Tibial nerve (tissue), 4 donors: ENCODE results near the gene EEF2. TPM values are rescaled to one million over a fixed set of nuclear protein-coding genes. Genes with fewer than 3 reads are reported as not detected.
"Not testable (repeated sequence)": the region's sequence is repeated elsewhere in the genome, so short reads cannot be mapped to it uniquely, and the experiment has no call there.

Experiments used
- DNase-seq, 2 donors: peaks; one replicate each; pipeline ENCODE4 v3.0.0-alpha.2; 2019; ENCODE audit warnings: low spot score in 2 of 2
- H3K27ac ChIP-seq, 4 donors: fragments of 200-600 bp; sonication (generic) in 3 of 4; one replicate each; pipeline ENCODE4 v1.5.1; 2017 to 2019; ENCODE audit warnings: mild to moderate bottlenecking in 1 of 4
- H3K27me3 ChIP-seq, 2 donors: fragments of 200-600 bp; sonication (generic) in 1 of 2; one replicate each; pipeline versions ENCODE4 v1.5.1 to v1.6.0; 2017 to 2019
- H3K36me3 ChIP-seq, 3 donors: fragments of 200-600 bp; sonication (generic); one replicate each; pipeline ENCODE4 v1.5.1; 2018 to 2019
- H3K4me1 ChIP-seq, 4 donors: fragments of 200-600 bp; sonication (generic) in 3 of 4; one replicate each; pipeline ENCODE4 v1.5.1; 2017 to 2019
- H3K4me3 ChIP-seq, 4 donors: fragments of 200-600 bp; sonication (generic) in 3 of 4; one replicate each; pipeline ENCODE4 v1.5.1; 2017 to 2019; ENCODE audit warnings: mild to moderate bottlenecking in 1 of 4, moderate library complexity in 1 of 4
- H3K9me3 ChIP-seq, 4 donors: fragments of 200-600 bp; sonication (generic) in 3 of 4; one replicate each; pipeline ENCODE4 v1.5.1; 2017 to 2019
- CTCF ChIP-seq, 5 experiments: fragments of 200-600 bp in 3 of 5; fragments of 450-650 bp in 2 of 5; sonication (generic) in 3 of 5; IDR thresholded peaks; one replicate each; pipeline ENCODE4 v1.5.1; 2016 to 2019; ENCODE audit warnings: antibody characterized with exemption in 5 of 5, mild to moderate bottlenecking in 3 of 5, moderate library complexity in 2 of 5
- EP300 ChIP-seq, 2 donors: sonication (generic); formaldehyde crosslinking; IDR thresholded peaks; one replicate each; pipeline ENCODE4 v1.6.1; 2017; ENCODE audit warnings: antibody characterized with exemption in 2 of 2, mild to moderate bottlenecking in 1 of 2
- POLR2A ChIP-seq, 2 donors: fragments of 450-650 bp; IDR thresholded peaks; one replicate each; pipeline ENCODE4 v1.6.1; 2017; ENCODE audit warnings: antibody characterized with exemption in 2 of 2, mild to moderate bottlenecking in 2 of 2, moderate library complexity in 2 of 2
- WGBS, 2 donors: methylation state at CpG; one replicate each; pipeline ENCODE4 v1.1.5; 2018; 5-methylcytosine and 5-hydroxymethylcytosine counted together
- total RNA-seq, 4 donors: library from RNA; depleted of rRNA; stranded (reverse); fragments of >200 nt; gene quantifications; one replicate each; pipeline ENCODE4 v1.1.0, GENCODE V29; 2016

The EEF2 gene
- total RNA-seq, 4 donors from 2014 or later = 1,233 to 1,650 (median 1,549) TPM

- no peak for DNase-seq
- TF ChIP-seq POLR2A (IDR thresholded peaks at IDR 0.05) (no peak), CTCF (IDR thresholded peaks at IDR 0.05) (no peak), EP300 (IDR thresholded peaks at IDR 0.05) (no peak)
- H3K4me1 ChIP-seq = no peaks in the 10 kb centered on the region
- 78 to 85% methylated on average over 11 of the region's 11 CpGs for WGBS, 2 donors
- H3K27me3 ChIP-seq = no peaks in the 10 kb centered on the region
- H3K36me3 ChIP-seq = no peaks in the 10 kb centered on the region
- no peak overlapping the region for H3K4me3 ChIP-seq
- no peak overlapping the region for H3K27ac ChIP-seq
- no peaks in the 10 kb centered on the region for H3K9me3 ChIP-seq
Measured at GRCh38 chr19:3944018-3944721, 41.1 kb downstream of the EEF2 start.

GRCh38 chr19:3942790-3943409, 42.4 kb downstream of the EEF2 start:
- H3K9me3 ChIP-seq = peaks cover 0 to under 1% (median 0%) of the 10 kb centered on the region in 4 donors

GRCh38 chr19:3938300-3938950, 46.8 kb downstream of the EEF2 start:
- H3K4me1 ChIP-seq, DNase-seq, H3K36me3 ChIP-seq, H3K27ac ChIP-seq, H3K4me3 ChIP-seq: not testable (repeated sequence)
- WGBS, 2 donors = 89 to 91% methylated on average over 22 of the region's 22 CpGs
- Histone ChIP-seq H3K27me3 (peaks cover 0 to 17% of the 10 kb centered on the region in 2 donors), H3K9me3 (peaks cover 0 to 14% (median 0%) of the 10 kb centered on the region in 4 donors)

More at GRCh38 chr19:3942790-3943409, 42.4 kb downstream of the EEF2 start:
- Histone ChIP-seq H3K4me3 (no peak overlapping the region), H3K27ac (no peak overlapping the region), H3K4me1 (no peaks in the 10 kb centered on the region), H3K27me3 (no peaks in the 10 kb centered on the region), H3K36me3 (no peaks in the 10 kb centered on the region)
- no peak for DNase-seq
- 68 to 80% methylated on average over 8 of the region's 8 CpGs for WGBS, 2 donors
- TF ChIP-seq CTCF (IDR thresholded peaks at IDR 0.05) (no peak), POLR2A (IDR thresholded peaks at IDR 0.05) (no peak), EP300 (IDR thresholded peaks at IDR 0.05) (no peak)

GRCh38 chr19:3936506-3937442, 48.5 kb downstream of the EEF2 start:
- peaks cover 0 to 32% of the 10 kb centered on the region in 2 donors for H3K27me3 ChIP-seq
- peaks cover 0 to 10% (median 0%) of the 10 kb centered on the region in 4 donors for H3K4me1 ChIP-seq
- DNase-seq = no peak
- TF ChIP-seq EP300 (IDR thresholded peaks at IDR 0.05) = no peak
- TF ChIP-seq CTCF (IDR thresholded peaks at IDR 0.05) = no peak
- no peak for TF ChIP-seq POLR2A (IDR thresholded peaks at IDR 0.05)
- peaks cover 0 to 14% (median 0%) of the 10 kb centered on the region in 4 donors for H3K9me3 ChIP-seq
- no peaks in the 10 kb centered on the region for H3K36me3 ChIP-seq
- WGBS, 2 donors = 70 to 85% methylated on average over 20 to 21 of the region's 29 CpGs
- H3K27ac ChIP-seq = no peak overlapping the region
- H3K4me3 ChIP-seq = no peak overlapping the region
